Subcutaneous adipose tissue (tissue), 4 donors: ENCODE results near the gene TMEM62. TPM values are rescaled to one million over a fixed set of nuclear protein-coding genes. Genes with fewer than 3 reads are reported as not detected.

ENCODE experiments used
- total RNA-seq, 4 donors: library from RNA; depleted of rRNA; stranded (reverse); fragments of >200 nt; gene quantifications; one replicate each; pipeline ENCODE4 v1.1.0, GENCODE V29; 2016
- TF ChIP-seq, protein P1 (sequence below): fragments of 450-650 bp; IDR thresholded peaks from one replicate; pipeline ENCODE4 v1.5.1; 2016; ENCODE audit warnings: low read depth, mild to moderate bottlenecking, control low read depth, antibody characterized with exemption, moderate library complexity

The TMEM62 gene
- total RNA-seq, 4 donors from 2014 or later = 28.7 to 39.4 (median 37.1) TPM

GRCh38 chr15:43105077-43105736 is 28.2 kb upstream of the TMEM62 start:
- TF ChIP-seq, protein P1, sequence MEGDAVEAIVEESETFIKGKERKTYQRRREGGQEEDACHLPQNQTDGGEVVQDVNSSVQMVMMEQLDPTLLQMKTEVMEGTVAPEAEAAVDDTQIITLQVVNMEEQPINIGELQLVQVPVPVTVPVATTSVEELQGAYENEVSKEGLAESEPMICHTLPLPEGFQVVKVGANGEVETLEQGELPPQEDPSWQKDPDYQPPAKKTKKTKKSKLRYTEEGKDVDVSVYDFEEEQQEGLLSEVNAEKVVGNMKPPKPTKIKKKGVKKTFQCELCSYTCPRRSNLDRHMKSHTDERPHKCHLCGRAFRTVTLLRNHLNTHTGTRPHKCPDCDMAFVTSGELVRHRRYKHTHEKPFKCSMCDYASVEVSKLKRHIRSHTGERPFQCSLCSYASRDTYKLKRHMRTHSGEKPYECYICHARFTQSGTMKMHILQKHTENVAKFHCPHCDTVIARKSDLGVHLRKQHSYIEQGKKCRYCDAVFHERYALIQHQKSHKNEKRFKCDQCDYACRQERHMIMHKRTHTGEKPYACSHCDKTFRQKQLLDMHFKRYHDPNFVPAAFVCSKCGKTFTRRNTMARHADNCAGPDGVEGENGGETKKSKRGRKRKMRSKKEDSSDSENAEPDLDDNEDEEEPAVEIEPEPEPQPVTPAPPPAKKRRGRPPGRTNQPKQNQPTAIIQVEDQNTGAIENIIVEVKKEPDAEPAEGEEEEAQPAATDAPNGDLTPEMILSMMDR = no peak

GRCh38 chr15:43105778-43106485 is 27.5 kb upstream of the TMEM62 start, which contains the start of gene UBR1:
TSS of gene UBR1 (minus strand) at chr15:43106038. CDS start at chr15:43106022, 16 bp downstream.
- TF ChIP-seq, protein P1 = no peak

GRCh38 chr15:43106486-43106829 is 26.9 kb upstream of the TMEM62 start:
- TF ChIP-seq, protein P1 = no peak

DNA sequence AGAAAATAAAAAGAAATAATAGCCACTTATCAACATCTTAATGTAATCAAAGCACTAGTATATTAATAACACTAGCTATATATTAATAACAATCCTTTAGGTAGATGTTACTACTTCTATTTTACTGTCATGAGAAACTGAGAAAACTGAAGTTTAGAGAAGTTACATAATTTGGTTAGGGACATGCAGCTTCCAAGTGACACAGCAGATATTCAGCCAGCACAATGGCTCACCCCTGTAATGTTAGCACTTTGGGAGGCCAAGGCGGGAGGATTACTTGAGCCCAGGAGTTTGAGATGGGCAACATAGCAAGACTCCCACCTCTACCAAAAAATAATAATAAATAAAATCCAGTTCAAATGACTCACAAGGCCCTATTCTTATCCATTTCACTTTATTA is 25.6 kb upstream of the TMEM62 start:
- TF ChIP-seq, protein P1 = no peak

- TF ChIP-seq, protein P1 = no peak
Observed at GRCh38 chr15:43111354-43111753, 22.0 kb upstream of the TMEM62 start.

DNA sequence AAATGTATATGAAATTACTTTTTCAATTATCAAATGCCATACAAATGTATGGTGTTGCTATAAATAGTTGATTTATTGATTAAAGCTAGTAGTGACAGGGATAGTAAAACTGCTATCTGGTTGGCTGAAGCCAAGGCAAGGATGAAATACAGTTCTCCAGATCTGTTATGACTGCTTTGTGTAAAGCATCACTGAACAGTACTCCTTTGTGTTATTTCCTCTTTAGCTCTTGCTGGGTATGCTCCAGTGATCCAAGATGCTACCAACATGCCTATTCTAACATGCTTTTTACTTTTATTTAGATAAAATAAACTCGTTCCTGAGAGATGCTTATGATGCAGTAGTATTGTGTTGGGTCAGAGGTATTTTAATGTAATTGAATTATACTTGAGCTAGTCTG is 15.1 kb upstream of the TMEM62 start:
- TF ChIP-seq, protein P1 = no peak

DNA sequence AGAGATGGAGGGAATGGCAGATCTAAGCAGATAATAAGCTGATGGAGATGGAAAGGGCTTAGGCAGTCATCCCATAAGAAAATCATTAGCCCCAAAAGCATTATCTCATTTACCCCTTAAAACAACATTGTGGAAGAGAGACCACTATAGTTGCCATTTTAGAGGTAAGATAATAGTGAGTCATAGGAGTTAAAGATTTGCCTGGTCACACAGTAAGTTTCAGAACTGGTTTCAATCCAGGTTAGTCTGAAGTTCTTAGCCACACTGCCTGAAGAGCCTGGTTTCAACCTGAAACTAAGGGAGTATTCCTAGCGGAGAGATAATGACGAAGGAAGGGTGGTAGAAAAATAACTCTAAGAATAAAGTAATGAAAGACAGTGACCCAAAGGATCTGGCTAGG is 14.6 kb upstream of the TMEM62 start:
- TF ChIP-seq, protein P1 = no peak
